NCI-H1417 treated with DMSO at 0.1 percent for 48 hours (cell line): ENCODE data around the gene CLIC4.
"Not testable (repeated sequence)": the region's sequence is repeated elsewhere in the genome, so short reads cannot be mapped to it uniquely, and the experiment has no call there.

ENCODE experiments used
- DNase-seq: peaks from one replicate; lab custom pipeline; 2025; lab: John Stamatoyannopoulos, UW

The CLIC4 gene

GRCh38 chr1:24875991-24876506 lies 130.8 kb downstream of the CLIC4 start:
- DNase-seq: no peak

GRCh38 chr1:24878045-24878444 lies 132.8 kb downstream of the CLIC4 start:
- DNase-seq: no peak

DNA sequence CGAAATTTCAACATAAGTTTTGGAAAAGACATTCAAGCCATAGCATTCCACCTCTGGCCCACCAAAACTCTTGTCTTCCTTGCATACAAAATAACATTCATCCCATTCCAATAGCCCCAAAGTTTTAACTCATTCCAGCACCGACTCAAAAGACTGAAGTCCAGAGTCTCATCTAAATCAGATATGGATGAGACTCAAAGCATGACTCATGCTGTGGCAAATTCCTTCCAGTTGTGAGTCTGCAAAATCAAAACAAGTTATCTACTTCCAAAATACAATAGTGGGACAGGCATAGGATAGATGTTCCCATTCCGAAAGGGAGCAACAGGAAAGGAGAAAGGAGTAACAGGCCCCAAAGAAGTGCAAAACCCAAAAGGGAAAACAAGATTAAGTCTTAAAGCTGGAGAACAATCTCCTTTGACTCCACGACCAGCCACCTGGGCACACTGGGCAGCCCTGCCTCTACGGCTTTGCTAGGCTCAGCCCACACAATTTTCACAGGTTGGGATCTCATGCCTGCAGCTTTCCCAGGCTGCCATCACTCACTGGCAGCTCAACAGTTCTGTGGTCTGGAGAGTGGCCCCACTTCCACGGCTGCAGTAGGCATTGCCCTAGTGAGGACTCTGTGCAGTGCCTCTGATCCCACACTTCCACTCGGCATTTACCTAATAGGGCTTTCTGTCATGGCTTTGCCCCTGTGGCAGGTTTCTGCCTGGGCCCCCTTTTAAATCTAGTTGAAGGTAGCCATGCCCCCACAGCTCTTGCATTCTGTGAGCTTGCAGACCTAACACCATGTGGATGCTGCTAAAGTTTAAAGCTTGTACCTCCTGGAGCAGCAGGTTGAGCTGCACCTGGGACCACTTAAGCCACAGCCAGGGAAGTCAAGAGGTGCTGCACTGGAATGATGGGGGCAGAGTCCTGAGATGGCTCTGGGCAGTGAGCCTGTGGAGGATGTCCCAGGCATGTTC lies 133.8 kb downstream of the CLIC4 start:
- no peak for DNase-seq

- no peak for DNase-seq
Measured at GRCh38 chr1:24881034-24881433, 135.8 kb downstream of the CLIC4 start.

- DNase-seq: no peak
Measured at GRCh38 chr1:24884751-24885150, 139.5 kb downstream of the CLIC4 start.

- DNase-seq: no peak
Measured at GRCh38 chr1:24886241-24886640, 141.0 kb downstream of the CLIC4 start.

DNA sequence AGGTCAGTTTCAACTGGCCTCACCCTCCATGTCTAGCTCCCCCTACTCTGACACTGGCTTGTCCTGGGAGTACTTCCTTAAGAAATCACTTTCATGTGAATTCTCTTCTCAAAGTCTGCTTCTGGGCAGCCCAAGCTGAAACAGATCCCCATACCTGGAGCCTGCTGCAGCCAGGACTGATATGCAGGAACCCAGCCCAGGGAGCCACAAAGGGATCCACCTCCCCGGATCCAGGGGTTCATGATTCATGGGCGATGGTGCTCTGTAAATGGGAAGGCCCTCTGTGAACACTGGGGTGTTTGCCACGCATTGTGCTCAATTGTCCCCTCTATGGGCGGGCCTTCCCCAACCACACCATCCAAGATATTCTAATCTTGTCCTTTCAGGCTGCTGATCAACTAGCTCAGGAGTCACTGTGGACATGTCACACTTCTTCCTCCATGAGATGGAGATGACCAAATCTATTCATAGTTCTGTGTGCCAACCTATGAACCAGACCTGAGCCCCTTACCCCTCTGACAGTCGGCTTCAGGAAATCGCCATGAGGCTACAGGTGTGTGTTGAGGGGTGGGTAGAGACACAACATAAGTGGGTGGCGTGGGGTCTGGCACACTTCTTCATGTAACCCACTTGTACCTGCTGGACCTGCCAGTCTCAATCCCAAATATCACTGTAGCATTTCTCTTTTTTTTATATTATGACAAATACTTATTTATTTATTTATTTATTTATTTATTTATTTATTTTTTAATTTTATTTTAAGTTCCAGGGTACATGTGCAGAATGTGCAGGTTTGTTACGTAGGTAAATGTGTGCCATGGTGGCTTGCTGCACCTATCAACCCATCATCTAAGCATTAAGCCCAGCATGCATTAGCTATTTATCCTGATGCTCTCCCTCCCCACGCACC lies 143.1 kb downstream of the CLIC4 start:
- no peak for DNase-seq

DNA sequence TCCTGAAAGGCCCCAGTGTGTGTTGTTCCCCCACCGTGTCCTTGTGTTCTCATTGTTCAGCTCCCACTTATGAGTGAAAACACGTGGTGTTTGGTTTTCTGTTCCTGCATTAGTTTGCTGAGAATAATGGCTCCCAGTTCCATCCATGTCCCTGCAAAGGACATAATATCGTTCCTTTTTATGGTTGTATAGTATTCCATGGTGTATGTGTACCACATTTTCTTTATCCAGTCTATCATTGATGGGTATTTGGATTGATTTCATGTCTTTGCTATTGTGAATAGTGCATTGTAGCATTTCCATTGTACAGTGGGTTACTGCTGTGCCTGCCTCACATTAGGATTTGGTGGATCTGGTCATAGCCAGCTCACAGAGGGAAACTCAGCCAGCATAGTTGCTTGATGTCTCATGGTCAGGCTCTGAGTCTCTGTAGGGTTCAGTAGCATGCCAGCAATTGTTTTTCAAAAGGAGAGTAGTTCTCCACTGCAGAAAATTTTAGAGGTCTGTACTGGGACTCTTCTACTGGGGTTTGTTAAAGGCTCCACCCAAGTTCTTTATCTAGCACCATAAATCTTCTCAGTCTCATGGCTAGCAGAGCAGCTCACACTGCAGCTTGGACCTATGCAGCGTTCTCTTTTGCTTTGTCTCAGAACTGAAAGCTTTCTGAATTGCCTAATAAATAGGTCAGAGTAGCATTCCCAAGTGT lies 143.9 kb downstream of the CLIC4 start:
- DNase-seq: no peak

GRCh38 chr1:24890887-24891286 lies 145.6 kb downstream of the CLIC4 start:
- no peak for DNase-seq

- not testable (repeated sequence) for DNase-seq
Measured at GRCh38 chr1:24891367-24891766, 146.1 kb downstream of the CLIC4 start.

DNA sequence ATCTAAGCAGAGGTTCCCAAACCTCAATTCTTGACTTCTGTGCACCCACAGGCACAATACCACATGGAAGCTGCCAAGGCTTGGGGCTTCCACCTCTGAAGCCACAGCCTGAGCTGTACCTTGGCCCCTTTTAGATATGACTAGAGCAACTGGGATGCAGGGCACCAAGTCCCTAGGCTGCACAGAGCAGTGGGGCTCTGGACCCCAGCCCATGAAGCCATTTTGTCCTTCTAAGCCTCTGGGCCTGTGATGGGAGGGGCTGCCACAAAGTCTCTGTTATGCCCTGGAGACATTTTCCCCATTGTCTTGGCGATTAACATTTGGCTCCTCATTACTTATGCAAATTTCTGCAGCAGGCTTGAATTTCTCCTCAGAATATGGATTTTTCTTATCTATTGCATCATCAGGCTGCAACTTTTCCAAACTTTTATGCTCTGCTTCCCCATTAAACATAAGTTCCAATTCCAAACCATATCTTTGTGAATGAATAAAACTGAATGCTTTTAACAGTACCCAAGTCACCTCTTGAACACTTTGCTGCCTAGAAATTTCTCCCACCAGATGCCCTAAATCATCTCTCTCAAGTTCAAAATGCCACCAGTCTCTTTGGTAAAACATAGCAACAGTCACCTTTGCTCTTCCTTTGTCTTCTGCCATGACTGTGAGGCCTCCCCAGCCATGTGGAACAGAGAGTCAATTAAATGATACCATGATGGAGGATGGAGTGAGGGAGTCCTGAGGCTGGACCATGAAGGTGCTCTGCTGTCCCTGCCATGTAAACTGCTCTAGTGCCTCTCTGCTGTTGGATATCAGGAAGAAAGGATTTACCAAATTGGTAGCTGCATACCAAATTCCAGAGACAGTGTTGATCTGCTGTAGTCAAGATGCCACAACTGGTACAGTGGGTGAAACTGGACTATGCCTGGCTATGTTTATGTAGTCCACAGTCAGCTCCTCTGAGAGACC lies 147.2 kb downstream of the CLIC4 start:
- no peak for DNase-seq

GRCh38 chr1:24893431-24893830 lies 148.2 kb downstream of the CLIC4 start:
- DNase-seq: no peak
